GM19467 (cell line): ENCODE measurements around the gene KLRF1.
A peak's percentile ranks its signal among the peaks of the same experiment; 100 is the strongest.

Experiments used
- ATAC-seq: cut with Tn5 transposase; IDR thresholded peaks from one replicate; pipeline ENCODE4 v1.9.1; 2021; ENCODE audit warnings: mild to moderate bottlenecking, moderate library complexity; ENCODE audit not compliant: unreplicated experiment

The KLRF1 gene, protein sequence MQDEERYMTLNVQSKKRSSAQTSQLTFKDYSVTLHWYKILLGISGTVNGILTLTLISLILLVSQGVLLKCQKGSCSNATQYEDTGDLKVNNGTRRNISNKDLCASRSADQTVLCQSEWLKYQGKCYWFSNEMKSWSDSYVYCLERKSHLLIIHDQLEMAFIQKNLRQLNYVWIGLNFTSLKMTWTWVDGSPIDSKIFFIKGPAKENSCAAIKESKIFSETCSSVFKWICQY

GRCh38 chr12:9827209-9827888, at the start of gene KLRF1:
KLRF1 (plus strand) TSS chr12:9827481; CDS start chr12:9827545, 64 bp downstream.
- ATAC-seq = no peak

GRCh38 chr12:9779209-9779608, 48.1 kb upstream of the KLRF1 start:
- ATAC-seq = no peak

DNA sequence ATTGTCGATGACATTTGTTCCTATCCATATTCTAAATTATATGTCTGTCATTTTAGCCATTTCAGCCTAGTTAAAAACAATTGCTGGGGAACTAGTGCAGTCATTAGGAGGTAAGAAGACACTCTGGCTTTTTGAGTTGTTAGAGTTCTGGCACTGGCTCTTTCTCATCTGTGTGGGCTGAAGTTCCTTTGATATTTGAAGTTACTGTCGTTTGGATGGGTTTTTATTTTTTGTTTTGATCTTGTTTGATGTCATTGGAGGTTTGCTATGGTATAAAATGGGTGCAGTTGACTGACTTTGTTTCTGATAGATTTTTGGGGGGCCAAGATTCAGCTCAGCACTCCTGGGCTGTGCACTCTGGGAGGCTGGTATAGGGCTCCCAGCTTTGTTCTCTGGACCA, 45.9 kb upstream of the KLRF1 start:
- no peak for ATAC-seq

- no peak for ATAC-seq
These were observed 44.5 kb upstream of the KLRF1 start for GRCh38 chr12:9782547-9783382.

- no peak for ATAC-seq
These were observed 43.0 kb upstream of the KLRF1 start for GRCh38 chr12:9784326-9784725.

GRCh38 chr12:9784816-9785215, 42.5 kb upstream of the KLRF1 start:
- ATAC-seq = no peak

DNA sequence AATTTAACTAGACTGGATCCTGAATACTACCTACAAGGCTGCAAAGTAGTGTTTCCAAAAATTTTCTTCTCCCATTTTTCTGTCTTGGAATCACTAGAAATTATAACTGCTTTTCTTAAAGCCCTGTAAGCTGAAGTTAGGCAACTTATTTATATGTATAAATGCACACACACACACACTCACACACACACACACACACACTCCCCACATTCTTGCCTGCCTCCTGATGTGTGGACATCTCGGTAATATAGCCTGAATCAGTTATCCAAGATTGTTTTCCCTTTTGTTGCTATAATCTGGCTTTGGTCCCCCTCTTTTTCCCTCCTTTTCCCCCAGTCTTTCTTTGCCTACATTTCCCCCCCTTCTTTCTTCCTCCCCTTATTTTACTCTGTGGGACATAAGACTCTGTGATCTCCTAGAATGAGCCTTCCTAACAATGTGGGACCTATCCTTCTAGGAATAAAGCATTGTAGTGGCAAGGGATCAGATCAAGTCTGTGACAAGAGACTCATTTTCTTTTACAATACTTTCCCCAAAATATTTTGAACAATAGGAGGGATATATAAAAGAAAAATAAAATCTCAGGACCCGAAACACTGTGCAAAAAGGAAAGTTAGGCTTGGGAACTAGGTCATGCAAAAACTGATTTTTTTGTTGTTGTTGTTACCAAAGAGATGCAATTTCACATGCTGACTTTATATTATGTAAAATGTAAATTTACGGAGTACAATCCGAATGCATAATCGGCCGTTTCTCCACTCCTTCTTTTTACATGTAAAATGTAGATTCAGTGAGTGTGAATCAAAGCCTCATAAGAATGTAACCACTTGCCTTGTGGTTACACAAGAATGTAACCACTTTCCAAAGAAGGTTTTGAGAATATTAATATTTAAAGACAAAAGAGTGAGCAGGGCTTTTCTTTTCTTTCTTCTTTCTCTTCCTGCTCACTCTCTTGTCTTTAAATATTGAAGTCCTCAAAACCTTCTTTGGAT, 40.3 kb upstream of the KLRF1 start:
- no peak for ATAC-seq

GRCh38 chr12:9792185-9792900, 34.9 kb upstream of the KLRF1 start:
- no peak for ATAC-seq

DNA sequence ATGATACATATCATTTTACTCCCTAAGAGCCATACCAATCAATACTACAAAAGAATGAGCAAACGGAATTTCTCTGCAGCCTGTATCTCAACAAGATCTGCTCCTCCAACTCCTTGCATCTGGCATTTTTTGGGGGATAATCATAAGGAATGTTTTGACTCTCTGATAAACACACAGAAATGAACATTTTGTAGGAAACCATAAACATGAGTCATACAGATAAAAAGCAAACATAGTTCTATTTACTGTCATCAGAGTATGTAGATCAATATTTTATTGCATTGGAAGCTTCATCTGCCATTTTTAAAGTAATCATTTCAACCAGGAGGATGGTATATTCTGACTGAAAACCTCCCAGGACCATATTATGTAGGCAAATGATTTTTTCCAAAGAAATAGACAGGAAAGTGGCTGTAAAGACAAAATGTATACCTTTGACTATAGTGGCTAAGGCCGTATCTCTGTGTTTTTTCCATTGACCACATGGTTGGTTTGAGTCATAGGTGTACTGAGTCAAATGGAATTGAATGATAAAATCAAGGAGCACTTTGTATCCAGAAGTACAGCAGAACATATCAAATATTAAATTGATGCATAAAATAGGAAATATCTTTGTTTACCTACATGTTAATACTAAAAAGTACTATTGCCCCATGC, 34.2 kb upstream of the KLRF1 start:
- no peak for ATAC-seq

DNA sequence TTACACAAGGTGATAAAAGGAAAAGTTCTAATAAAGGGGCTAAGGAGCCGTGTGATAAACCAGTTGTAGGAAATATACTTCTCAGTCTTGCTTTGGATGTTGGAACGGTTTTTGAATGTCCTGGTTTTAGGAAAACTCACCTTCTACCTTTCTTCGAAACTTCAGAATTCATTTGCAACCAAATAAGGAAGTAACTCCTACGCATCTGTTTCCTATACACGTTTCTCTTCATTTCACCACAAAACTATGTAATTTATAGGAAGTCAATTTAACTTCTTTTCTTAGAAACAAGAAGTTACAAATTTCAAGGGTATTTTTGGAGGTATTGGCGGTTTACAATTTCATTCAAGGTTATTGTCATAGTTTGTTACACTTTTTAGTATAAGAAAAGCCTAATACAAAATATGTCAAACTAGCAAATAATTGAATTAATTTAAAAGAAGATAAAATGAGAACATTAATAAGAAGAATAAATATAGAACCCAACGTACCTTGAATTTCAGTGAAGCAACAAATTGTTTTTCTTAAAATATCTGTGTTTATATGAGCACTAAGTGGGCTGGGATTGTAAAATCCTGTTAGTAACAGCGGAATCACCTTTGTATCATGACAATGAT, 33.4 kb upstream of the KLRF1 start:
- no peak for ATAC-seq

GRCh38 chr12:9794484-9795093, 32.7 kb upstream of the KLRF1 start:
- ATAC-seq = no peak

GRCh38 chr12:9795945-9796344, 31.3 kb upstream of the KLRF1 start:
- ATAC-seq = no peak

- ATAC-seq = no peak
These were observed 30.9 kb upstream of the KLRF1 start for GRCh38 chr12:9796346-9796745.

- ATAC-seq = no peak
These were observed 30.3 kb upstream of the KLRF1 start for GRCh38 chr12:9796971-9797370.

- peak; percentile 94 for ATAC-seq
These were observed 29.3 kb upstream of the KLRF1 start for GRCh38 chr12:9797722-9798619.

DNA sequence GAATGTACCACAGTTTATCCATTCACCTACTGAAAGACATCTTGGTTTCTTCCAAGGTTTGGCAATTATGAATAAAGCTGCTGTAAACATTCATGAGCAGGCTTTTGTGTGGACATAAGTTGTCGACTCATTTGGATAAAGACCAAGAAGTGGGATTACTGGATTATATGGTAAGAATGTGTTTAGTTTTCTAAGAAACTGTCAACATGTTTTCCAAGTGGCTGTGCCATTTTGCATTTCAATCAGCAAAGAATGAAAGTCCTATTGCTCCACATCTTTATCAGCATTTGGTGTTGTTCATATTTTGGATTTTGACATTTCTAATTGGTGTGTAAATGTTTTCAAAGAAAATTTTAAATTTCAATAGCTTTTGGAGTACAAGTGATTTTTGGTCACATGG, 27.3 kb upstream of the KLRF1 start:
- no peak for ATAC-seq

DNA sequence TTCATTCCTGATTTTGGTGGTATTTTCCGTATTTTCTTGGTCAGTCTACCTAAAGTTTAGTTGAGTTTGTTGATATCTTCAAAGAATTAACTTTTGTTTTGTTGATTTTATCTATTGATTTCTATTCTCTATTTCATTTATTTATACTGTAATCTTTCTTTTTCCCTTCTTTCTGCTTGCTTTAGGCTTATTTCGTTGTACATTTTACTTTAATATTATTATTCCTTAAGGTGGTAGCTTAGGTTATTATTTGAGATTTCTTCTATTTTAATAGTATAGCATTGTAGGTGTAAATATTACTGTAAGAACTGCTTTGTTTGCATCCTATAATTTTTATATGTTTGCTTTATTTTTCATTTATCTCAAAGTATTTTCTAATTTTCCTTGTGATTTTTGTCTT, 21.4 kb upstream of the KLRF1 start:
- ATAC-seq = no peak

DNA sequence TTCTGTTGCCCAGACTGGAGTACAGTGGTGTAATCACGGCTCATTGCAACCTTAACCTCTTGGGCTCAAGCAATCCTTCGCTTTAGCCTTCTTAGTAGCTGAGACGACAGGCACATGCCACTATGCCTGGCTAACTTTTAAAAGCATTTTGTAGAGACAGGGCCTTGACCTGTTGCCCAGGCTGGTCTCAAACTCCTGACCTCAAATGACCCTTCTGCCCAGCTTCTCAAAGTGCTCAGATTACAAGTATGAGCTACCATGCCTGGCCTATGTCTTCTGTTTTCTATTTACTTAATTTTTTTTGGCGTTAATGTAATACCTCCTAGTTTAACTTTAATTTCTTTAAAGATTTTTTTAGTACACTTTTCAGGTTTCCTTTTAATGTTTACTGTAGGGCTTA, 20.6 kb upstream of the KLRF1 start:
- ATAC-seq = no peak
